Measurements from ENCODE around the gene TGIF2. TPM values are rescaled to one million over a fixed set of nuclear protein-coding genes. Genes with fewer than 3 reads are reported as not detected.

The TGIF2 gene
- total and polyA plus RNA-seq, 4 donors = 4.2 to 32.8 (median 11.1) TPM

DNA sequence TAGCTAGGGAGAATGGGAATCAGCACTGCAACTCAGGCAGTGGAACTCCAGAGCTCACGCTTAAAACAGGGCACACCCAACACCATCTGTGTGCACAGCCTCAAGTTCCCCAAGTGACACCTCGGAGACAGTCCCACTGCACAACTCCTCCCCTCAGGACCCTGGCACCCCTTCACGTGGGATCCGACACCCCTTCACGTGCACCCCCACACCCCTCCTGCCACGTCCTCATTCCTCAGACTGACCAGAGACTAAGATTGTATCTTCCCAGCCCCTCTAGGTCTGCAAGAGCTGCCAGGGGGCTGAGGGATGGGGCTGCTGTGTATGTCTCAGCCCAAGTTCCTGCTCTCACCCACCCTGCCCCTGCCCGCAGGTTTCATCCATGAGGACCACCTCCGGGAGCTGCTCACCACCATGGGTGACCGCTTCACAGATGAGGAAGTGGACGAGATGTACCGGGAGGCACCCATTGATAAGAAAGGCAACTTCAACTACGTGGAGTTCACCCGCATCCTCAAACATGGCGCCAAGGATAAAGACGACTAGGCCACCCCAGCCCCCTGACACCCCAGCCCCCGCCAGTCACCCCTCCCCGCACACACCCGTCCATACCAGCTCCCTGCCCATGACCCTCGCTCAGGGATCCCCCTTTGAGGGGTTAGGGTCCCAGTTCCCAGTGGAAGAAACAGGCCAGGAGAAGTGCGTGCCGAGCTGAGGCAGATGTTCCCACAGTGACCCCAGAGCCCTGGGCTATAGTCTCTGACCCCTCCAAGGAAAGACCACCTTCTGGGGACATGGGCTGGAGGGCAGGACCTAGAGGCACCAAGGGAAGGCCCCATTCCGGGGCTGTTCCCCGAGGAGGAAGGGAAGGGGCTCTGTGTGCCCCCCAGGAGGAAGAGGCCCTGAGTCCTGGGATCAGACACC lies 24.4 kb upstream of the TGIF2 start:
- Histone ChIP-seq H3K9me3 (ENCODE audit: control insufficient read depth in 4 of 4, insufficient read depth in 3 of 4, low read length in 3 of 4) (no peaks in the 10 kb centered on the region), H3K27ac (ENCODE audit: low read depth in 1 of 2, low read length in 1 of 2) (no peak overlapping the region), H3K36me3 (ENCODE audit: control insufficient read depth in 4 of 4, insufficient read depth in 4 of 4, low read length in 4 of 4) (peaks cover 0 to 26% (median 9%) of the 10 kb centered on the region in 4 donors), H3K9ac (ENCODE audit: insufficient read depth in 1 of 2, low read length in 2 of 2) (no peak overlapping the region), H3K4me1 (ENCODE audit: control insufficient read depth in 5 of 5, insufficient read depth in 5 of 5, low read length in 5 of 5) (peaks cover 0 to 5% (median 0%) of the 10 kb centered on the region in 5 donors), H3K27me3 (ENCODE audit: control insufficient read depth in 3 of 3, insufficient read depth in 3 of 3, low read length in 2 of 3) (no peaks in the 10 kb centered on the region), H3K4me3 (no peak overlapping the region)
- DNase-seq (no peak), ATAC-seq (ENCODE audit: insufficient read depth, low FRiP score) (no peak)
- TF ChIP-seq, protein P1, sequence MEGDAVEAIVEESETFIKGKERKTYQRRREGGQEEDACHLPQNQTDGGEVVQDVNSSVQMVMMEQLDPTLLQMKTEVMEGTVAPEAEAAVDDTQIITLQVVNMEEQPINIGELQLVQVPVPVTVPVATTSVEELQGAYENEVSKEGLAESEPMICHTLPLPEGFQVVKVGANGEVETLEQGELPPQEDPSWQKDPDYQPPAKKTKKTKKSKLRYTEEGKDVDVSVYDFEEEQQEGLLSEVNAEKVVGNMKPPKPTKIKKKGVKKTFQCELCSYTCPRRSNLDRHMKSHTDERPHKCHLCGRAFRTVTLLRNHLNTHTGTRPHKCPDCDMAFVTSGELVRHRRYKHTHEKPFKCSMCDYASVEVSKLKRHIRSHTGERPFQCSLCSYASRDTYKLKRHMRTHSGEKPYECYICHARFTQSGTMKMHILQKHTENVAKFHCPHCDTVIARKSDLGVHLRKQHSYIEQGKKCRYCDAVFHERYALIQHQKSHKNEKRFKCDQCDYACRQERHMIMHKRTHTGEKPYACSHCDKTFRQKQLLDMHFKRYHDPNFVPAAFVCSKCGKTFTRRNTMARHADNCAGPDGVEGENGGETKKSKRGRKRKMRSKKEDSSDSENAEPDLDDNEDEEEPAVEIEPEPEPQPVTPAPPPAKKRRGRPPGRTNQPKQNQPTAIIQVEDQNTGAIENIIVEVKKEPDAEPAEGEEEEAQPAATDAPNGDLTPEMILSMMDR (IDR thresholded peaks at IDR 0.05; ENCODE audit: control extremely low read depth, extremely low read depth) = no peak
- 88 to 90% methylated on average over 22 to 23 of the region's 23 CpGs for WGBS, 2 donors

DNA sequence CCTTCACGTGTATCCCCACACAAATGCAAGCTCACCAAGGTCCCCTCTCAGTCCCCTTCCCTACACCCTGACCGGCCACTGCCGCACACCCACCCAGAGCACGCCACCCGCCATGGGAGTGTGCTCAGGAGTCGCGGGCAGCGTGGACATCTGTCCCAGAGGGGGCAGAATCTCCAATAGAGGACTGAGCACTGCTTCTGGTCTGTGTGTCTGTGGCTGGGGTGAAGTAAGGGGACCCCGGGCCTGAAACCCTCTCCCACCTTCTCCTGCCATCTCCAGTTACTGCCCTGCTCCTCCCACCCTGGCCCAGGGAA lies 23.8 kb upstream of the TGIF2 start:
- H3K27ac ChIP-seq (ENCODE audit: low read depth in 1 of 2, low read length in 1 of 2) = no peak overlapping the region
- H3K36me3 ChIP-seq (ENCODE audit: control insufficient read depth in 4 of 4, insufficient read depth in 4 of 4, low read length in 4 of 4) = peaks cover 0 to 26% (median 9%) of the 10 kb centered on the region in 4 donors
- ATAC-seq (ENCODE audit: insufficient read depth, low FRiP score) = no peak
- no peaks in the 10 kb centered on the region for H3K9me3 ChIP-seq (ENCODE audit: control insufficient read depth in 4 of 4, insufficient read depth in 3 of 4, low read length in 3 of 4)
- TF ChIP-seq, protein P1 (IDR thresholded peaks at IDR 0.05; ENCODE audit: control extremely low read depth, extremely low read depth) = no peak
- H3K9ac ChIP-seq (ENCODE audit: insufficient read depth in 1 of 2, low read length in 2 of 2) = no peak overlapping the region
- no peak overlapping the region for H3K4me3 ChIP-seq
- 85 to 90% methylated on average over 5 to 9 of the region's 9 CpGs for WGBS, 2 donors
- no peaks in the 10 kb centered on the region for H3K27me3 ChIP-seq (ENCODE audit: control insufficient read depth in 3 of 3, insufficient read depth in 3 of 3, low read length in 2 of 3)
- no peak for DNase-seq
- peaks cover 0 to 2% (median 0%) of the 10 kb centered on the region in 5 donors for H3K4me1 ChIP-seq (ENCODE audit: control insufficient read depth in 5 of 5, insufficient read depth in 5 of 5, low read length in 5 of 5)

DNA sequence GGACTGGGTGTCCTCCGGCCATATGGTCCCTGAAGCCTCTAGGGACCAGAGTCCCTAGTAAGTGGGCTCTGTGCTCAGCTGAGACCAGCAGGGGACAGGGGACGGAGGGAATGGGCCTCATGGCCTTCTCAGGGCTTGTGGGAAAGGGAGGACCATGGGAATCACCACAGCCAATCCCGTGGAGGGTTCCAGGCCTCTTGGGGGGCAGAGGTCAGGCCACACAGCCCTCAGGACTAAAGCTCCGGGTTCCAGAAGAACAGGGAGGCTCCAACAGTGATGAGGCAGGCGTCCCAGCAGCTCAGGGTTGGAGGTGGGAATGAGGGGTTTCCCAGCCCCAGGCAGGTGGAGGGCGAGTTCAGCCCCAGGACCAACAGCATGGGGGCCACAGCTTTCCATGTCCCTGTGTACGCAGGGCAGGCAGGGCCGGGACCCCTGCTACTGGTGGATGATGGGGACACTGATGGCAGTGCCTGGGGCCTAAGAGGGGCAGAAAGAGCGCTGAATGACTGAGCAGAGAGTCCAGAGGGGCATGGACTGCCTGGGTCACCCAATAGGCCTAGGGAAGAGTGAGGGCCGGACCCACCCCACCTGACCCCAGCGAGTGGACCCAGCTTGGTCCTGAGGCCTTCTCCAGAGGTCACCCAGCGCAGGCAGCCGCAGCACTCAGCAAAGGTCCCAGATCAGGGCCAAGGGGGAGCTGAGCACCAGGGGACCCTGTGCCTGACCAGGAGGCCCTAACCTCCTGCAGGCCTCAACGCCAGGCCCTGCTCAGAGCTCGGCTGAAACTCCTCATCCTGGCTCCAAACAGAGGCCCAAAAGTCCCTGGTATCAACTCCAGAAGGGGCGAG lies 23.2 kb upstream of the TGIF2 start:
- TF ChIP-seq, protein P1 (IDR thresholded peaks at IDR 0.05; ENCODE audit: control extremely low read depth, extremely low read depth) = no peak
- Histone ChIP-seq H3K36me3 (ENCODE audit: control insufficient read depth in 4 of 4, insufficient read depth in 4 of 4, low read length in 4 of 4) (peaks cover 0 to 26% (median 6%) of the 10 kb centered on the region in 4 donors), H3K27ac (ENCODE audit: low read depth in 1 of 2, low read length in 1 of 2) (peak overlapping the region; percentile 11 to 31), H3K9ac (ENCODE audit: insufficient read depth in 1 of 2, low read length in 2 of 2) (no peak overlapping the region), H3K9me3 (ENCODE audit: control insufficient read depth in 4 of 4, insufficient read depth in 3 of 4, low read length in 3 of 4) (no peaks in the 10 kb centered on the region), H3K4me3 (no peak overlapping the region), H3K4me1 (ENCODE audit: control insufficient read depth in 5 of 5, insufficient read depth in 5 of 5, low read length in 5 of 5) (peaks cover 0 to 2% (median 0%) of the 10 kb centered on the region in 5 donors), H3K27me3 (ENCODE audit: control insufficient read depth in 3 of 3, insufficient read depth in 3 of 3, low read length in 2 of 3) (no peaks in the 10 kb centered on the region)
- 83 to 94% methylated on average over 16 of the region's 16 CpGs for WGBS, 2 donors
- ATAC-seq (ENCODE audit: insufficient read depth, low FRiP score) (no peak), DNase-seq (no peak)

Data from lung (tissue), 12 donors.